ENCODE data around the gene ZP4. TPM values are rescaled to one million over a fixed set of nuclear protein-coding genes. Genes with fewer than 3 reads are reported as not detected.
"Not testable (repeated sequence)": the region's sequence is repeated elsewhere in the genome, so short reads cannot be mapped to it uniquely, and the experiment has no call there.

The ZP4 gene
- total RNA-seq, 1 experiment from 2014 or later, result 0.24 TPM

DNA sequence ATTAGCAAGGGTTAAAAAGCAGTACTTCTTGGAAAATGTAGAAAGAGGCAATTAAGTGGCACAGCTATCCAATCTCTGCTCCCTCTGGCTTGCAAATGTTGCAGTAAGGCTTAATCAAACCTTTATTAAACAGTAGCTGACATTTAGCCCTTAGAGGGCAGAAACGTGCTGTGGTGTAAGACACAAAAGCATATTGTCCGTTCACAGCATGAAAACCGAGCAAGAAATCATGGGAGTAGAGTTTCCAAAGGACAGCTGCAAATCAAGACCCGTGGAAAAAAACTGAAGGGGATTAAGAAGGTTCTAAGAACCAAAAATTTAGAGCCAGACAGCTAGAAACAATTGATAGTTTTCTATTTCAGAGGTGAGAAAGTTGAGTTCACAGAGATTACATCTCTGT, 13.1 kb downstream of the ZP4 start:
- DNase-seq (ENCODE audit: low read depth), result peak; percentile 13

- DNase-seq (ENCODE audit: low read depth), result peak; percentile 42
Observed at GRCh38 chr1:237875291-237875690, 15.4 kb downstream of the ZP4 start.

DNA sequence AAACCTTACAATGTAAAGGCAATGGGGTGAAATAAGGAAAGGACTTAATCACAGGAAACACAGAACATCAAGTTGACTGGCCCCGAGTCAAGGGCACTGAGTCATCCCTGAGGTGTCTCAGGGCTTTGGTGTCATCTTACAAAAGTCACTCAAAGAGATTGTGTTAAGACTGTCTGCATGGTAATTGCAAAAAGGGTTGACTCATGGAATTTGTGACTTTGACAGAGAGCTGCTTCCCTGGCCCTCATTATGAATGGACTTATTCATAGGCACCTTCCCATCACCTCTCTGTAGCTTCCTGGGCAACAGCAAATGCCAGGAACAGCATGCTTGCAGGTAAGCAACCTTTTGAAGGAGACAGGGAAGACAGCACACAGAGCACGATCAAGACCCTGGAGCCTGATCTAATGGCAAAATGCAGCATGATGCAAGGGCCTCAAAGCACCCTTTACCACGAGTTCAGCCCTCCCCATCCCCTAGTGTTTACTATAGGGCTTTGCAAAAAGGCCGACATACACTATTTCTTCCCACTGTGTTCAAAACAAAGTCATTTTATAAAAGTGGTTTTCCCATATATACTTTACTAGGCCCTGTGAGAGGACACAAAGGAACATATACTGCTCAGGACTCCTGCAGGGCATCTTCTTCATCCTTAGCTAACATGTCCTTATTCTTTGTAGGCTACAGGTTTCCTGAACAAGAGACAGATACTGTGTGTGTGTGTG, 17.1 kb downstream of the ZP4 start:
- DNase-seq (ENCODE audit: low read depth), result peak; percentile 95

GRCh38 chr1:237868817-237869600, 21.7 kb downstream of the ZP4 start:
- DNase-seq (ENCODE audit: low read depth), result no peak

GRCh38 chr1:237867380-237867888, 23.3 kb downstream of the ZP4 start:
- DNase-seq (ENCODE audit: low read depth), result no peak

DNA sequence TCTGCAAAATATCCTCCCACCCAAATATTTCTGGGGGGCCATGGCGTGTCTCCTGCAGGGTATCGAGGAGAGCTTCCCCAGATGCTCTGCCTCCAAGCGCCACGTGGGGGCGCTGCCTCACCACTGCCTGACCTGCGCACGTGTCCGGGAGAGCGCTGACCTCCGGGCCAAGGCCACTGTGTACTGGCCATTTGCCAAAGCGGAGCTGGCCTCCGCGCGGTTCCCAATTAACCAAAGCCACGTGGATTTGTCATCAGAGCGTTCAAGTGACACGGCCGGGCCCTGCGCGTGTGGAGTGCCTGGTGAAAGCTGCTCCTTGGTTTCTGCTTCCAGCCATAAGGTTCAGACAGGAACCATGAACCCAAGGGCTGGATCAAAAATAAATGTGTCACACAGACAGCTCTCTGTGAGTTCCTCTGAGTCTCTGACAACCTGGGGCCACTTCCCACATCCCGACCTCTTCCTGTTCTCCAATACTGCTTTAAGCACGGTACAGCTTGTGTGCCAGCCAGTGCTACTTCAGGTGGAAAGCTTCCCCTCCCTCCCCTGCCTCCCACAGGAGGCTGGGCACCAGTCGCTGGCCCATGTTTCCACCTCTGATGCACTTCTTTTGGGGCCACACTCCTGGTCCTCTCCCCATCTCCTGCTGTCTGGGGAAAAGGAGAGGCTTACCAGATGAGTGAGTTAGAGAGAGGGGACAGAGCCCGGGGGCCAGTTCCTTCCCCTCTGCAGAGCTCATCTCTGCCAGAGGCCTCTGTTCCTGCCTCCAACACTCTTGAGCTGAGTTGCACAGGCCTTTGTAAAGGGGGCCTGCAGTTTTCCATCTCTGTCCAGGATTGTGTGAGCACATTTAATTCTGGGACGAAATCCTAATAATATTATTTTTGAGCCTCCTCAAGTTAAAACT, 26.1 kb downstream of the ZP4 start:
- peak; percentile 71 for DNase-seq (ENCODE audit: low read depth)

GRCh38 chr1:237863234-237863633, 27.5 kb downstream of the ZP4 start:
- no peak for DNase-seq (ENCODE audit: low read depth)

GRCh38 chr1:237861944-237862343, 28.8 kb downstream of the ZP4 start:
- DNase-seq (ENCODE audit: low read depth), result no peak

DNA sequence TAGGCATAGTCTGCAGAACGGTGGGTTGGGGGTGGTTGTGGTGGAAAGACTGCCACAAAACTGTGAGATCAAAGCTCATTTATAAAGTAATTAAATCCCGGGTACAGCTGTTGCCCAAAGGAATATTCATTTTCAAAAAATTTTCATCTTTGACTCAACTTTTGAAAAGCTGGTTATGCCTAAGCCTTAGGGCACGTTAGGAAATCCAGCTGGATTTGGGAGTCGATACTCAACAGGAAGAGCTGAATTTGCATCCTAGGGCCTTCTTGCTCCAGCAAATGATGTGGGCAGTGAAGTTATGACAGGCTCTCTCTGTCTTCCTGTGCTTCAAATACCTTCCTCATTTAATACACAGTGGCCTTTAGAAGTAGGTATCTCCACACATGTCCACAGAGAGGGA, 31.7 kb downstream of the ZP4 start:
- no peak for DNase-seq (ENCODE audit: low read depth)

DNA sequence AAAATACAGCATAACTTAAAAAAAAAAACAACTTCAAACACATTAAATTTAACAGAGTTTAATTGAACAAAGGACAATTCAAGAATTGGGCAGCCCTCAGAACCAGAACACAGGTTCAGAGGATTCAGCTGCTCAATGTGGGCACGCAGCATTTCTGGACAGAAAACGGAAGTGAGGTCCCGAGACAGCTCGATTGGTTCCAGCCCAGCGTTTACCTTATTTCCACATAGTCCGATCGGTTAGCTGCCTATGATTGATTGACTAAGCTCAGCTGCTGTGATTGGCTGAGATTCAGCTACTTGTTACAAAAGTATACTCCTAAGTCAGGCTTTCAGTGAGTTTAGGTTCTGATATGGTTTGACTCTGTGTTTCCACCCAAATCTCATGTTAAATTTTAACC, 33.3 kb downstream of the ZP4 start:
- DNase-seq (ENCODE audit: low read depth), result no peak

DNA sequence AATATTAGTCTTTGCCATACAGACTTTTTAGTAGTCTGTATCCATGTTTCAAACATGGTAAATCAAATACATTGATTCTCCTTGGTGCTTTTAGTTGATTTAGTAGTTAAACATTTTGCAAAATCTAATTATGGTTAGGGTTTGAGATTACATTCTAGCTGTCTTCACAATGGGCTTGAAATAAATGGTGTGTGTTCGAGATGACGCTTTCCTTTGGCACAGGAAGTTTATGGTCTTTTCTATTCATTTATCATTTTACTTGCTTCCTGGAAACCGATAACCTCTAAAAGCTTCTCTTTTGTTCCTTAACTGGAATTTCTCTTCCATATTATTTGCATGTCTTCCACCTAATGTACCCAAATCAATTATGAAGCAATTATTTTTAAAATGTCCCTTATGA, 38.4 kb downstream of the ZP4 start:
- DNase-seq (ENCODE audit: low read depth), result no peak

DNA sequence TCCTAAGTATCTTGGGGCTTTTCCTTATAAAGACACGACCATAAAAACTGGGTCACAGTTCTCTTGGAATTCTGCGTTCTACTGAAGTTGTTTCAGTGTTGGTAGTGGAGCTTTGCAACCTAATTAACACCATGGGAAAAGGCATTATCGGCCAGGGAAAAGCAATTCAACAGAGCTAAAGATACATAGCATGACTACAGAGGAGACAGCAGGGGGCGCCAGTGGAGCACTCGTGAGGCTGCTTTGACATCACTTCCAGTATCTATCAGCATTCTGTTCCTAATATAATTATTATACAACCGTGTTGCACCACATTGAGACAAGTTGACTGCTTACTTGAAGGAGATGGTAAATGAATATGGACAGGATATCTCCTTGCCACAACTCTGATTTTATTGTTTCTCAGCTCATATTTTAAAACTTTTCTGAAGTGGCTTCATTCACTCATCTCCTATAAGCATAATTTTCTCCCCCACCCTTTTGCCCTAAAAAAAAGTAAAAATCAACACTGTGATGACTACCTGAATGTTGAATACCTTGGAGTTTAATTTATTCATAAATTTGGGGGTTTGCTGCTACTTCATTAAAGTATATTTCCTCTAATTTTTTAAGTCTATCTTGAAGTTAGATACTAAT, 39.4 kb downstream of the ZP4 start:
- peak; percentile 47 for DNase-seq (ENCODE audit: low read depth)

GRCh38 chr1:237843516-237843915, 47.2 kb downstream of the ZP4 start:
- DNase-seq (ENCODE audit: low read depth), result not testable (repeated sequence)

DNA sequence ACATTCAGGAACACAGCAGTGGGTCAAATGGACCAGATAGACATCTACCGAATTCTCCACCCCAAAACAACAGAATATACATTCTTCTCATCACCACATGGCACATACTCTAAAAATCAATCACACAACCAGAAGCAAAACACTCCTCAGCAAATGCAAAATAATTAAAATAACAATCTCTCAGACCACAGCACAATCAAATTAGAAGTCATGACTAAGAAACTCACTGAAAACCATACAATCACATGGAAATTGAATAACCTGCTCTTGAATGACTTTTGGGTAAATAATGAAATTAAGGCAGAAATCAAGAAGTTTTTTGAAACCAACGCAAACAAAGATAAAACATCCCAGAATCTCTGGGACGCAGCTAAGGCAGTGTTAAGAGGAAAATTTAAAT, 49.2 kb downstream of the ZP4 start:
- DNase-seq (ENCODE audit: low read depth), result no peak

DNA sequence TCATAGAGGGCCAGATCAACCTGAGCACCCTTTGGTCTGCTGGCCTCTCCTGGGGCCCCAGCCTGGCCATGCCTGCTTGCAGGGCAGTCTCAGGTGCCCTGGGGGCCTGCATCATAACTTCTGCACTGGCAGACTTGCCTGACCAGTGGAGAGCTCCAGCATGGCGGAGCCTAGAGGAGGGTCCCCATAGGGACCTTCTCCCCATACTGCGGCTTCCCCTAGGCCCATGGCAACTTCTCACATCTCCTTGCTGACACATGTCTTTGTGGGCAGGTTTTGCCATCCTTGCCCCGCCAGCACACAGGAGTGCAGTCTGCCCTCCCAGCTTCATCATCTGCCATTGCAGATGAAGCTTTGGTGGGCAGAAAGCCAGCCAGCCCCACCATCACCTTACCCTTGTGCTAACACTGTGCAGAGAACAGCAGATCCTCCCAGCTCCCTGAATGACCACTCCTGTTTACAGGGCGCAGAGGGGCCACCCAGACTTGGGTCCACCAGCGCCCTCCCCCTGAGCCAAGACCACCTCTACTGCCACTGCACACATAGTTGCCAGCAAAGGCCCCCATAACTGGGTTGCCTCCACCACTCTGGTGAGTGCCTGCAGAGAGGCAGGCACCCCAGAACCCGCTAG, 51.7 kb downstream of the ZP4 start:
- no peak for DNase-seq (ENCODE audit: low read depth)

DNA sequence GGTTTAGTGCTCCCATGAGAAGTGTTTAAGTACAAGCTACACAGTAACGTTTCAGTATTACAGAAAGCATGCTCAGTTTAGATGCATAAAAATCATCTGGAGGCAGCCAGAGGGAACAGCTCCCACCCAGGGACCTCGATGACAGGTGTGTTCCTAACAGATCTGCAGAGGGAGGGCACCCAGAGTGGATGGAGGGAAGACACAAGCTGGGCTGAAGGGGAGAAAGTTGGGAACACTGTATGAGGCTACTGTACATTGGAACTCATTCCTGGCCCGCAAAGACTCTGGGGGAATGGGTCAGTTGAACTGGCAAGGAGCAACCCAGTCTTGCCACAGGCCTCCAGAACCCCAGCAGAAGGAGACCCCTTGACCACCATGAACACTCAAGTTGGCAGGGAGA, 52.4 kb downstream of the ZP4 start:
- no peak for DNase-seq (ENCODE audit: low read depth)

DNA sequence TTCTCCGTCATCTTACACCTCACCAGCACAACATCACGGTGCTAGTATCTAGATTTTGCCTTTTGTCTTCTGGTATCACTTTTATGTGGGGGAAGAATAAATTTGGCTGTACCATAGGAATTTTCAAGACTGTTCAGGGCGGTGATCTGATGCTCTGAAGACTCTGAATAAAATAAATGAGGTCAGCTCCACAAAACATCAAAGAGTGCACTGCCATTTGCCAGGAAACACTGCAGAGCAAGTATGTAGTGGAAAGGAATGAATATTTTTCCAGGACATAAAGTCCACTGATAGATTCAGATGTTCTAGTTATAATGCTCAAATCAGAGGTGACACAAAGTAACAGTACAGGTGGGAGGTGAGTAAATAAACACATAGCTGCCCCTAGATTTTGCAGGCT, 56.3 kb downstream of the ZP4 start:
- no peak for DNase-seq (ENCODE audit: low read depth)

- no peak for DNase-seq (ENCODE audit: low read depth)
Observed at GRCh38 chr1:237834048-237834447, 56.7 kb downstream of the ZP4 start.

GRCh38 chr1:237832858-237833257, 57.9 kb downstream of the ZP4 start:
- DNase-seq (ENCODE audit: low read depth), result no peak
